Hepatocyte (in vitro differentiated cells): ENCODE measurements around the gene SERAC1. TPM values are rescaled to one million over a fixed set of nuclear protein-coding genes. Genes with fewer than 3 reads are reported as not detected.
A peak's percentile ranks its signal among the peaks of the same experiment; 100 is the strongest.
"Not testable (repeated sequence)": the region's sequence is repeated elsewhere in the genome, so short reads cannot be mapped to it uniquely, and the experiment has no call there.

Source experiments
- DNase-seq: peaks from one replicate; pipeline ENCODE4 v3.0.0-alpha.2; 2016; ENCODE audit warnings: low spot score
- H2AFZ ChIP-seq: fragments of 200-600 bp; sonication (generic); 2 replicates; pipeline ENCODE4 v1.6.0; 2016; ENCODE audit warnings: antibody characterized with exemption, mild to moderate bottlenecking
- H3K27ac ChIP-seq: fragments of 200-600 bp; sonication (generic); 2 replicates; pipeline ENCODE4 v1.5.1; 2016; ENCODE audit warnings: mild to moderate bottlenecking
- H3K27me3 ChIP-seq: fragments of 200-600 bp; sonication (generic); 2 replicates; pipeline ENCODE4 v1.6.1; 2016
- H3K36me3 ChIP-seq: fragments of 200-600 bp; sonication (generic); replicated peaks from 2 replicates; pipeline ENCODE4 v1.5.1; 2016; ENCODE audit warnings: low read depth; ENCODE audit not compliant: insufficient read depth
- H3K4me1 ChIP-seq: fragments of 200-600 bp; sonication (generic); 2 replicates; pipeline ENCODE4 v1.5.1; 2016; ENCODE audit warnings: mild to moderate bottlenecking, moderate library complexity; ENCODE audit not compliant: insufficient read depth
- H3K4me2 ChIP-seq: fragments of 200-600 bp; sonication (generic); 2 replicates; pipeline ENCODE4 v1.6.0; 2016
- H3K4me3 ChIP-seq: fragments of 200-600 bp; sonication (generic); 2 replicates; pipeline ENCODE4 v1.5.1; 2016; ENCODE audit warnings: mild to moderate bottlenecking
- H3K79me2 ChIP-seq: fragments of 200-600 bp; sonication (generic); 2 replicates; pipeline ENCODE4 v1.6.0; 2017; ENCODE audit warnings: mild to moderate bottlenecking
- H3K9me2 ChIP-seq: fragments of 200-600 bp; sonication (generic); replicated peaks from 2 replicates; pipeline ENCODE4 v1.6.0; 2017; ENCODE audit warnings: mild to moderate bottlenecking; ENCODE audit not compliant: insufficient read depth
- H3K9me3 ChIP-seq: fragments of 200-600 bp; sonication (generic); 2 replicates; pipeline ENCODE4 v1.5.1; 2016; ENCODE audit warnings: low read depth, mild to moderate bottlenecking
- H4K20me1 ChIP-seq: fragments of 200-600 bp; sonication (generic); 2 replicates; pipeline ENCODE4 v1.6.0; 2016; ENCODE audit warnings: mild to moderate bottlenecking; ENCODE audit not compliant: insufficient read depth, poor library complexity, severe bottlenecking
- EZH2 ChIP-seq: fragments of 200-600 bp; sonication (generic); IDR thresholded peaks from 2 replicates; pipeline ENCODE4 v1.6.1; 2016; ENCODE audit warnings: antibody characterized with exemption, mild to moderate bottlenecking, borderline replicate concordance
- EZH2phosphoT487 ChIP-seq: fragments of 200-600 bp; sonication (generic); IDR thresholded peaks from one replicate; pipeline ENCODE4 v1.6.1; 2018; ENCODE audit warnings: antibody characterized with exemption, mild to moderate bottlenecking, low read depth, moderate library complexity; ENCODE audit not compliant: unreplicated experiment, severe bottlenecking
- WGBS: methylation state at CpG from one replicate; pipeline ENCODE4 v1.1.6; 2016; ENCODE audit warnings: low lambda C conversion rate; ENCODE audit errors: missing lambda C conversion rate; 5-methylcytosine and 5-hydroxymethylcytosine counted together
- polyA plus RNA-seq: library from polyadenylated mRNA; unstranded; fragments of >200 nt; fragmentation: Nextera tagmentation; extraction: Ambion mirVana; gene quantifications from 2 replicates; pipeline ENCODE4 v1.2.1, GENCODE V29; 2016
- total RNA-seq: library from RNA; depleted of rRNA; stranded (reverse); fragments of >200 nt; gene quantifications from 2 replicates; pipeline ENCODE4 v1.2.3, GENCODE V29; 2014
- TF ChIP-seq, protein P1 (sequence below): fragments of 200-600 bp; sonication (generic); IDR thresholded peaks from 2 replicates; pipeline ENCODE4 v1.5.1; 2016; ENCODE audit warnings: antibody characterized with exemption, mild to moderate bottlenecking; ENCODE audit not compliant: poor library complexity

The SERAC1 gene
- total and polyA plus RNA-seq, 2 experiments from 2014 or later: 4.9 to 15.2 TPM

DNA sequence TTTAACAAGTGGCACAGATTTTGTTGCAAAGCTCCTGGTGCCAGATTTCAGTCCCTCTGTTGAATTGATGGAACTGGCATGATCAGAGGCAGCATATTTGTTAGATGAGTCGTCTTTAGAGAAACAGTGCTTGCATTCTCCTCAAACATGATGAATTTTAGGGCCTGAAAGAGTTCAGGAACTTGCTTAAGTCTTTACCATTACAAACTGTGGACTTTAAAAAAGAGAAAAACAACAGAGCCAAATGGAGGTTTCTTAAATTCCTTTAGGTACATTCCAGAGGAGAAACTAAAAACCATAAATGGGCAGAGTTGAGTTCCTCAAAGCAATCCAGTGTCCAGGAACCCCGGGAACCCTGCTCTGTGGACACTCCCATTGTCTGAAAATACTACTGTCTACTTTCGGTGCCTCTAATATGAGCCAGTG is 2.6 kb upstream of the SERAC1 start:
- H3K27me3 ChIP-seq: no peaks in the 10 kb centered on the region
- no peak overlapping the region for H2AFZ ChIP-seq
- H3K4me2 ChIP-seq: no peak overlapping the region
- no peaks in the 10 kb centered on the region for H3K9me2 ChIP-seq
- peaks cover 16% of the 10 kb centered on the region for H3K79me2 ChIP-seq
- H3K27ac ChIP-seq: peak overlapping the region; percentile 14
- no peak overlapping the region for H3K4me3 ChIP-seq
- no peaks in the 10 kb centered on the region for H4K20me1 ChIP-seq
- 77% methylated on average over 3 of the region's 3 CpGs for WGBS
- no peaks in the 10 kb centered on the region for H3K9me3 ChIP-seq
- no peaks in the 10 kb centered on the region for H3K36me3 ChIP-seq
- TF ChIP-seq EZH2 (no peak), EZH2phosphoT487 (no peak)
- TF ChIP-seq, protein P1, sequence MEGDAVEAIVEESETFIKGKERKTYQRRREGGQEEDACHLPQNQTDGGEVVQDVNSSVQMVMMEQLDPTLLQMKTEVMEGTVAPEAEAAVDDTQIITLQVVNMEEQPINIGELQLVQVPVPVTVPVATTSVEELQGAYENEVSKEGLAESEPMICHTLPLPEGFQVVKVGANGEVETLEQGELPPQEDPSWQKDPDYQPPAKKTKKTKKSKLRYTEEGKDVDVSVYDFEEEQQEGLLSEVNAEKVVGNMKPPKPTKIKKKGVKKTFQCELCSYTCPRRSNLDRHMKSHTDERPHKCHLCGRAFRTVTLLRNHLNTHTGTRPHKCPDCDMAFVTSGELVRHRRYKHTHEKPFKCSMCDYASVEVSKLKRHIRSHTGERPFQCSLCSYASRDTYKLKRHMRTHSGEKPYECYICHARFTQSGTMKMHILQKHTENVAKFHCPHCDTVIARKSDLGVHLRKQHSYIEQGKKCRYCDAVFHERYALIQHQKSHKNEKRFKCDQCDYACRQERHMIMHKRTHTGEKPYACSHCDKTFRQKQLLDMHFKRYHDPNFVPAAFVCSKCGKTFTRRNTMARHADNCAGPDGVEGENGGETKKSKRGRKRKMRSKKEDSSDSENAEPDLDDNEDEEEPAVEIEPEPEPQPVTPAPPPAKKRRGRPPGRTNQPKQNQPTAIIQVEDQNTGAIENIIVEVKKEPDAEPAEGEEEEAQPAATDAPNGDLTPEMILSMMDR: no peak
- DNase-seq: peak; percentile 8
- peaks cover 4% of the 10 kb centered on the region for H3K4me1 ChIP-seq

DNA sequence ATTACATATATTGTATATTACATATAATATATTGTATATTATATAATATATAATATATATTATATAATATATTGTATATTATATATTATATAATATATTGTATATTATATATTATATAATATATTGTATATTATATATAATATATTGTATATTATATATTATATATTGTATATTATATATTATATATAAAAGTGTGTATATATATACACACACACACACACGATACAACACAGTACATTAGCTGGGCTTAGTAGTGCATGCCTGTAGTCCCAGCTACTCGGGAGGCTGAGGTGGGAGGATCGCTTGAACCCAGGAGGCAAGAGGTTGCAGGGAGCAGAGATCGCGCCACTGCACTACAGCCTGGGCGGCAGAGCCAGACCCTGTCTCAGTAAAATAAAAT is 1.6 kb upstream of the SERAC1 start:
- not testable (repeated sequence) for H3K9me3 ChIP-seq, H3K27me3 ChIP-seq, H3K4me1 ChIP-seq, H4K20me1 ChIP-seq, H3K4me2 ChIP-seq, H3K36me3 ChIP-seq, H3K4me3 ChIP-seq, DNase-seq, H2AFZ ChIP-seq, H3K27ac ChIP-seq, H3K9me2 ChIP-seq
- peaks cover 24% of the 10 kb centered on the region for H3K79me2 ChIP-seq
- 98% methylated on average over 6 of the region's 6 CpGs for WGBS

DNA sequence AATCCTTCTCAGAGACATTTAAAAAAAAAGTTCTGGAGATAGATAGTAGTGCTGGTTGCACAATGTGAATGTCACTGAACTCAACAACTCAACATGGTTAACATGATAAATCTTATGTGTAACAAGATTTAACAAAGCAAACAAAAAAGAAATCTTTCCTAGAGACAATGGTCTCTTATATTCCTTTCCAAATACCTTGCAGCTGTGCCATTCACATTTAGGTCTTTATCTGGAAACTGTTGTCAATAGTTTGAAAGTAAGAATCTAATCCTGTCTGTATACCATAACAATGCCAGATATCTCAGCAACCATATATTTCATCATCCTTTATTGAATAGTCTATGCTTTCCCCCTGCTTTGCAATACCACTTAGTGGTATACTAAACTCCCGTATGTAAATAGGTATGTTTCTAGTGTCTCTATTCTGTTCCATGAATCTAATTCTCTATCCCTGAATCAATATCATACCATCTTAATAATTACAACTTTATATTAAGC is 2.1 kb downstream of the SERAC1 start:
- no peaks in the 10 kb centered on the region for H3K27me3 ChIP-seq
- peaks cover 4% of the 10 kb centered on the region for H3K4me1 ChIP-seq
- no peaks in the 10 kb centered on the region for H3K36me3 ChIP-seq
- no peak overlapping the region for H3K4me2 ChIP-seq
- no peak for DNase-seq
- H3K9me2 ChIP-seq: no peaks in the 10 kb centered on the region
- H3K9me3 ChIP-seq: no peaks in the 10 kb centered on the region
- H3K4me3 ChIP-seq: no peak overlapping the region
- H2AFZ ChIP-seq: no peak overlapping the region
- H4K20me1 ChIP-seq: no peaks in the 10 kb centered on the region
- H3K79me2 ChIP-seq: peaks cover 43% of the 10 kb centered on the region
- no peak for TF ChIP-seq EZH2
- TF ChIP-seq, protein P1: no peak
- no peak for TF ChIP-seq EZH2phosphoT487
- no peak overlapping the region for H3K27ac ChIP-seq
- WGBS: 95% methylated on average over 1 of the region's 1 CpG

DNA sequence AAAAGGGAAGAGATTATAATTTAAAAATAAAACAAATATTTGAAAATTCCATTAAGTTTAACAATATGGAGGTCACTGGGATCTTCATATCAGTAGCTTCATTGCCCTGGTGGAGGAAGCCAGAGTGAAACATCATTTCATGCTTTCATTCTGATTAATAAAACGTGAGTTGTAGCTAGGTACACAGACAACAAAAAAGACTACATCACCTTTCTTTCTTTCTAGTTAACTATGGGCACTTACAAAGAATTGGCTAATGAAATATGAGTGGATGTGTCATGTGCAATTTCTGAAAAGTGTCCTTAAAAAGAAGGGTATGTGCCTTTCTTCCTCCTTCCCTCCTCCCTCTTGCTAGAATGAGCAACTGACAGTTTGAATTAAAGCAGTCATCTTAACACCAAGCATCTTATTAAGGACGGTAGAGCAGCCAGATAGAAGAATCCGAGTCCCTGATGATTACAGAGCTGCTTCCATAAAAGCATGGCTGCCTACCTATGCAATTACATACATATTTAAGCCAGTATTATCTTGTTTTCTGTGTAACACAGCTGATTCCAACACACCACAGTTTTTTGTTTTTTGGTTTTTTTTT is 3.4 kb downstream of the SERAC1 start:
- no peaks in the 10 kb centered on the region for H3K36me3 ChIP-seq
- H3K27me3 ChIP-seq: no peaks in the 10 kb centered on the region
- H3K27ac ChIP-seq: no peak overlapping the region
- peaks cover 4% of the 10 kb centered on the region for H3K4me1 ChIP-seq
- no peaks in the 10 kb centered on the region for H3K9me3 ChIP-seq
- H3K4me3 ChIP-seq: no peak overlapping the region
- no peak overlapping the region for H3K4me2 ChIP-seq
- no peaks in the 10 kb centered on the region for H3K9me2 ChIP-seq
- no peak for TF ChIP-seq EZH2phosphoT487
- TF ChIP-seq, protein P1: no peak
- no peak for TF ChIP-seq EZH2
- H2AFZ ChIP-seq: no peak overlapping the region
- no peak for DNase-seq
- no peaks in the 10 kb centered on the region for H4K20me1 ChIP-seq
- H3K79me2 ChIP-seq: peaks cover 49% of the 10 kb centered on the region
- 79% methylated on average over 3 of the region's 3 CpGs for WGBS
